Chondrocyte (in vitro differentiated cells): ENCODE results near the gene ASS1. TPM values are rescaled to one million over a fixed set of nuclear protein-coding genes. Genes with fewer than 3 reads are reported as not detected.

Experiments used
- DNase-seq: peaks from one replicate; pipeline ENCODE4 v3.0.0; 2021; ENCODE audit warnings: mixed read lengths, low spot score
- H3K27ac Mint-ChIP-seq: one replicate; pipeline ENCODE4 v1.8.0; 2021; ENCODE audit warnings: mild to moderate bottlenecking, moderate library complexity, mixed read lengths; ENCODE audit not compliant: unreplicated experiment
- H3K27me3 Mint-ChIP-seq: 2 replicates; pipeline ENCODE4 v1.8.0; 2021; ENCODE audit warnings: low read depth, mixed read lengths
- H3K36me3 Mint-ChIP-seq: 2 replicates; pipeline ENCODE4 v1.8.0; 2021; ENCODE audit warnings: low read depth, mixed read lengths
- H3K4me1 Mint-ChIP-seq: 2 replicates; pipeline ENCODE4 v1.8.0; 2021; ENCODE audit warnings: low read depth, mild to moderate bottlenecking, mixed read lengths
- H3K4me3 Mint-ChIP-seq: one replicate; pipeline ENCODE4 v1.8.0; 2021; ENCODE audit warnings: mild to moderate bottlenecking, moderate library complexity, mixed read lengths; ENCODE audit not compliant: unreplicated experiment
- H3K9me3 Mint-ChIP-seq: 2 replicates; pipeline ENCODE4 v1.8.0; 2021; ENCODE audit warnings: low read depth, mixed read lengths
- CTCF ChIP-seq: fragments of 200-600 bp; sonication (generic); IDR thresholded peaks from 2 replicates; pipeline ENCODE4 v1.5.0; 2021; ENCODE audit warnings: antibody characterized with exemption, mild to moderate bottlenecking, moderate library complexity
- total RNA-seq: library from RNA; stranded (reverse); gene quantifications from 3 replicates; pipeline ENCODE4 v1.2.1, GENCODE V29; 2021

ASS1 gene
- total RNA-seq, 1 donor from 2014 or later = 193 TPM

DNA sequence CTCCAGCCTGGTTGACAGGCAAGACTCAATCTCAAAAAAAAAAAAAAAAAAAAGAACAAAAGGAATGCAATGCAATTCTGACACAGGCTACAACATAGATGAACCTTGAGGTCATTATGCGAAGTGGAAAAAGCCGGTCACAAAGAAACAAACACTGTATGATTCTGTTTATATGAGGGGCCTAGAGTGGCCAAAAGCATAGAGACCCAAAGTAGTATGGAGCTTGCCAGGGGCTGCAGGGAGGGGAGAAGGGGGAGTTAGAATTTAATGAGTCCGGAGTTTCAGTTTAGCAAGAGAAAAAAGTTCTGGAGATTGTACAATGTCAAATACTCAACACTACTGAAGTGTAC is 33.2 kb upstream of the ASS1 start:
- no peak overlapping the region for H3K4me3 Mint-ChIP-seq

GRCh38 chr9:130414081-130414731 is 30.6 kb upstream of the ASS1 start:
- Mint-ChIP-seq H3K27me3 (peaks cover 34% of the 10 kb centered on the region), H3K36me3 (peaks cover 4% of the 10 kb centered on the region), H3K9me3 (no peaks in the 10 kb centered on the region), H3K4me3 (no peak overlapping the region), H3K4me1 (no peaks in the 10 kb centered on the region), H3K27ac (no peak overlapping the region)
- no peak for DNase-seq
- TF ChIP-seq CTCF = no peak

More for the DNA sequence above, 33.2 kb upstream of the ASS1 start:
- no peak for DNase-seq
- H3K27ac Mint-ChIP-seq = no peak overlapping the region
- peaks cover 4% of the 10 kb centered on the region for H3K36me3 Mint-ChIP-seq
- TF ChIP-seq CTCF = no peak
- H3K4me1 Mint-ChIP-seq = no peaks in the 10 kb centered on the region
- no peaks in the 10 kb centered on the region for H3K9me3 Mint-ChIP-seq
- peaks cover 29% of the 10 kb centered on the region for H3K27me3 Mint-ChIP-seq

- no peaks in the 10 kb centered on the region for H3K9me3 Mint-ChIP-seq
- DNase-seq = no peak
- H3K36me3 Mint-ChIP-seq = peaks cover 4% of the 10 kb centered on the region
- H3K27ac Mint-ChIP-seq = no peak overlapping the region
- H3K4me3 Mint-ChIP-seq = no peak overlapping the region
- H3K27me3 Mint-ChIP-seq = peaks cover 39% of the 10 kb centered on the region
- no peak for TF ChIP-seq CTCF
- no peaks in the 10 kb centered on the region for H3K4me1 Mint-ChIP-seq
Measured at GRCh38 chr9:130414910-130415746, 29.6 kb upstream of the ASS1 start.

DNA sequence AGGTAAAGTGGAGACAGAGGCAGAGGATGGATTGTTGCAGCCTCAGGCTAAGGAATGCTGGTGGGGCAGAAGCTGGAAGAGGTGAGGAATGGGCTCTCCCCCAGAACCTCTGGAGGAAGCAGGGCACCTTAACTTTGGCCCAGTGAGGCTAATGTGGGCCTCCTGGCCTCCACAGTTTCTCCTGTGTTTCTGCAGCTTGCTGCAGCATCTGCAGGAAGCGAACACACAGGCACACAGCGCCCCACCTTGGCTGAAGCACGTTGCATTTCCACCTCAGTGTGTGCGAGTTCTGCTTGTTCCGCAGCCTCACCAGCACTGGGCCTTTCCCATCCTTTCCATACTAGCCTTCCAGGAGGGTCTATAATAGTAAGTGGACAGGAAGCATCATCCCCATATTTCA is 27.2 kb upstream of the ASS1 start:
- Mint-ChIP-seq H3K9me3 (no peaks in the 10 kb centered on the region), H3K27ac (no peak overlapping the region), H3K27me3 (peaks cover 33% of the 10 kb centered on the region), H3K4me1 (peaks cover 10% of the 10 kb centered on the region), H3K36me3 (peaks cover 4% of the 10 kb centered on the region), H3K4me3 (no peak overlapping the region)
- TF ChIP-seq CTCF = peak; percentile 32
- DNase-seq = peak; percentile 56

- Mint-ChIP-seq H3K36me3 (no peaks in the 10 kb centered on the region), H3K27ac (no peak overlapping the region), H3K4me1 (peaks cover 10% of the 10 kb centered on the region), H3K27me3 (peaks cover 26% of the 10 kb centered on the region), H3K9me3 (no peaks in the 10 kb centered on the region), H3K4me3 (no peak overlapping the region)
- DNase-seq = peak; percentile 83
- no peak for TF ChIP-seq CTCF
Measured at GRCh38 chr9:130418776-130419175, 26.0 kb upstream of the ASS1 start.
